Stimulated activated CD4-positive, alpha-beta T cell treated with anti-CD3 and anti-CD28 coated beads, Interleukin-1b, Interleukin-23, amount 100 ng/mL, for 48 hours (primary cell): ENCODE measurements around the gene TNRC6C.
"Not testable (repeated sequence)": the region's sequence is repeated elsewhere in the genome, so short reads cannot be mapped to it uniquely, and the experiment has no call there.

Source experiments
- DNase-seq: peaks from one replicate; pipeline ENCODE4 v3.0.0-alpha.2; 2020

The TNRC6C gene

GRCh38 chr17:78114831-78115723, 156.6 kb downstream of the TNRC6C start:
- no peak for DNase-seq

GRCh38 chr17:78115803-78116202, 157.3 kb downstream of the TNRC6C start:
- DNase-seq, result not testable (repeated sequence)

- no peak for DNase-seq
Measured at GRCh38 chr17:78116411-78116810, 157.9 kb downstream of the TNRC6C start.

GRCh38 chr17:78117027-78117981, 158.8 kb downstream of the TNRC6C start:
- no peak for DNase-seq

GRCh38 chr17:78118801-78119241, 160.3 kb downstream of the TNRC6C start:
- DNase-seq, result no peak

GRCh38 chr17:78120537-78120936, 162.0 kb downstream of the TNRC6C start:
- DNase-seq, result no peak

- no peak for DNase-seq
Measured at GRCh38 chr17:78120971-78121800, 162.7 kb downstream of the TNRC6C start.

GRCh38 chr17:78121801-78122215, 163.3 kb downstream of the TNRC6C start:
- no peak for DNase-seq

GRCh38 chr17:78122216-78122930, 163.9 kb downstream of the TNRC6C start:
- DNase-seq, result no peak

GRCh38 chr17:78122931-78123249, 164.4 kb downstream of the TNRC6C start:
- no peak for DNase-seq

GRCh38 chr17:78123258-78123929, 164.9 kb downstream of the TNRC6C start:
- no peak for DNase-seq

- no peak for DNase-seq
Measured at GRCh38 chr17:78124081-78124835, 165.8 kb downstream of the TNRC6C start.

GRCh38 chr17:78124836-78125137, 166.3 kb downstream of the TNRC6C start:
- no peak for DNase-seq

GRCh38 chr17:78125138-78125913, 166.8 kb downstream of the TNRC6C start:
- DNase-seq, result no peak

- no peak for DNase-seq
Measured at GRCh38 chr17:78125976-78126894, 167.7 kb downstream of the TNRC6C start.

- DNase-seq, result no peak
Measured at GRCh38 chr17:78126895-78127238, 168.4 kb downstream of the TNRC6C start.

- peak; percentile 58 for DNase-seq
Measured at GRCh38 chr17:78127239-78127887, 168.9 kb downstream of the TNRC6C start.

GRCh38 chr17:78127888-78128550, 169.5 kb downstream of the TNRC6C start:
- no peak for DNase-seq
